ENCODE data around the gene SLC4A2. TPM values are rescaled to one million over a fixed set of nuclear protein-coding genes. Genes with fewer than 3 reads are reported as not detected.

SLC4A2 gene
- total and polyA plus RNA-seq, 2 experiments from 2014 or later = 167 to 188 TPM

DNA sequence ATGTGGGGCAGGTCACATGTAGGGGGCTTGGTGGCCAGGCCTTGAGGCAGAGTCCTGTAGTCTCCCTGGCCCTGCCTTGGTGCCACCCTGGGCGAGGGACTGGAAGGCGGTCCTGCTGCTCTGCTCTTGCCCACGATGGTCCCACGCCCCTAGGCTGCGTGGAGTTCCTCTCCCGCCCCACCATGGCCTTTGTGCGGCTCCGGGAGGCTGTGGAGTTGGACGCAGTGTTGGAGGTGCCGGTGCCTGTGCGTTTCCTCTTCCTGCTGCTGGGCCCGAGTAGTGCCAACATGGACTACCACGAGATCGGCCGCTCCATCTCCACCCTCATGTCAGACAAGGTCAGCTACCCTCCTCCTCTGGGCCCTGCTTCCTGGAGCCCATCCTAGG is 11.2 kb downstream of the SLC4A2 start:
- Histone ChIP-seq H4K20me1 (ENCODE audit: insufficient read depth, poor library complexity, severe bottlenecking) (peaks cover 2% of the 10 kb centered on the region), H3K4me2 (no peak overlapping the region), H3K27ac (no peak overlapping the region), H3K79me2 (peaks cover 4% of the 10 kb centered on the region), H3K9me3 (ENCODE audit: low read depth) (no peaks in the 10 kb centered on the region), H2AFZ (no peak overlapping the region), H3K9me2 (replicated peaks; ENCODE audit: insufficient read depth) (no peaks in the 10 kb centered on the region), H3K27me3 (no peaks in the 10 kb centered on the region), H3K36me3 (replicated peaks; ENCODE audit: insufficient read depth, low read depth) (no peaks in the 10 kb centered on the region), H3K4me1 (ENCODE audit: insufficient read depth) (no peaks in the 10 kb centered on the region), H3K4me3 (no peak overlapping the region)
- 94% methylated on average over 15 of the region's 15 CpGs for WGBS (ENCODE audit: low lambda C conversion rate, missing lambda C conversion rate)
- TF ChIP-seq EZH2 (IDR thresholded peaks at IDR 0.05; ENCODE audit: borderline replicate concordance) (no peak), EZH2phosphoT487 (IDR thresholded peaks at IDR 0.05; ENCODE audit: low read depth, severe bottlenecking, unreplicated experiment) (no peak), CTCF (IDR thresholded peaks at IDR 0.05; ENCODE audit: poor library complexity) (no peak)
- DNase-seq (ENCODE audit: low spot score) = no peak

DNA sequence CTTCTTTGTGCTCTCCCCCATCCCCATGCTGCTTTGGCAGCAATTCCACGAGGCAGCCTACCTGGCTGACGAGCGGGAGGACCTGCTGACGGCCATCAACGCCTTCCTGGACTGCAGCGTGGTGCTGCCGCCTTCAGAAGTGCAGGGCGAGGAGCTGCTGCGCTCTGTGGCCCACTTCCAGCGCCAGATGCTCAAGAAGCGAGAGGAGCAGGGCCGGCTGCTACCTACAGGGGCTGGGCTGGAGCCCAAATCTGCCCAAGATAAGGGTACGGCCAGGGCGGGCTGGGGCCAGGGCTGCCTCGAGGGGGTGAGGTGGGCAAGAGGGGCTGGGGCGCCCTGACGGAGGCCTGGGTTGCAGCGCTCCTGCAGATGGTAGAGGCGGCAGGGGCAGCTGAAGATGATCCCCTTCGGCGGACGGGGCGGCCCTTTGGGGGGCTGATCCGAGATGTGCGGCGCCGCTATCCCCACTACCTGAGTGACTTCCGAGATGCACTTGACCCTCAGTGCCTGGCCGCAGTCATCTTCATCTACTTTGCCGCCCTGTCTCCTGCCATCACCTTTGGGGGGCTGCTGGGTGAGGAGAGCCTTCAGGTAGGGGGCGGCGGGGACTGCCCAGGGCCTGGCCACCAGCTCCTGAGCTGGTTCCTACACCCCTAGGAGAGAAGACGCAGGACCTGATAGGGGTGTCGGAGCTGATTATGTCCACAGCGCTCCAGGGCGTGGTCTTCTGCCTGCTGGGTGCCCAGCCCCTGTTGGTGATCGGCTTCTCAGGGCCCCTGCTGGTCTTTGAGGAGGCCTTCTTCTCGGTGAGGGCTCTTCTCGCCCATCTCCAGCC is 11.9 kb downstream of the SLC4A2 start:
- H2AFZ ChIP-seq = no peak overlapping the region
- no peak overlapping the region for H3K27ac ChIP-seq
- peaks cover 2% of the 10 kb centered on the region for H4K20me1 ChIP-seq (ENCODE audit: insufficient read depth, poor library complexity, severe bottlenecking)
- no peaks in the 10 kb centered on the region for H3K36me3 ChIP-seq (replicated peaks; ENCODE audit: insufficient read depth, low read depth)
- WGBS (ENCODE audit: low lambda C conversion rate, missing lambda C conversion rate) = 96% methylated on average over 26 of the region's 39 CpGs
- H3K9me2 ChIP-seq (replicated peaks; ENCODE audit: insufficient read depth) = no peaks in the 10 kb centered on the region
- TF ChIP-seq CTCF (IDR thresholded peaks at IDR 0.05; ENCODE audit: poor library complexity) (no peak), EZH2 (IDR thresholded peaks at IDR 0.05; ENCODE audit: borderline replicate concordance) (no peak), EZH2phosphoT487 (IDR thresholded peaks at IDR 0.05; ENCODE audit: low read depth, severe bottlenecking, unreplicated experiment) (no peak)
- no peaks in the 10 kb centered on the region for H3K27me3 ChIP-seq
- H3K4me2 ChIP-seq = no peak overlapping the region
- no peaks in the 10 kb centered on the region for H3K4me1 ChIP-seq (ENCODE audit: insufficient read depth)
- DNase-seq (ENCODE audit: low spot score) = no peak
- no peak overlapping the region for H3K4me3 ChIP-seq
- H3K9me3 ChIP-seq (ENCODE audit: low read depth) = no peaks in the 10 kb centered on the region
- peaks cover 4% of the 10 kb centered on the region for H3K79me2 ChIP-seq

DNA sequence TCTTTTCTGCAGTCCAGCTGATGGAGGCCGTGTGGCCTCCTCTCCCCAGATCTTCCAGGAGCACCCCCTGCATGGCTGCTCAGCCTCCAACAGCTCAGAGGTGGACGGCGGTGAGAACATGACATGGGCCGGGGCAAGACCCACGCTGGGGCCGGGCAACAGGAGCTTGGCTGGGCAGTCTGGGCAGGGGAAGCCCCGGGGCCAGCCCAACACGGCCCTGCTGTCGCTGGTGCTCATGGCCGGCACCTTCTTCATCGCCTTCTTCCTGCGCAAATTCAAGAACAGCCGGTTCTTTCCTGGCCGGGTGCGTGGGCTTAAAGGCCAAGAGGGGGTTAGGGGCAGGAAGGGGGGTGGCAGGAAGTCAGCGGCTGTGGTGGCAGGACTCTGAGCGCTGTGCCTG is 14.6 kb downstream of the SLC4A2 start:
- H3K27ac ChIP-seq = no peak overlapping the region
- H3K4me1 ChIP-seq (ENCODE audit: insufficient read depth) = peaks cover 14% of the 10 kb centered on the region
- H3K9me3 ChIP-seq (ENCODE audit: low read depth) = no peaks in the 10 kb centered on the region
- no peak overlapping the region for H3K4me3 ChIP-seq
- H3K27me3 ChIP-seq = no peaks in the 10 kb centered on the region
- H2AFZ ChIP-seq = no peak overlapping the region
- no peaks in the 10 kb centered on the region for H3K36me3 ChIP-seq (replicated peaks; ENCODE audit: insufficient read depth, low read depth)
- WGBS (ENCODE audit: low lambda C conversion rate, missing lambda C conversion rate) = 94% methylated on average over 17 of the region's 17 CpGs
- no peak for TF ChIP-seq CTCF (IDR thresholded peaks at IDR 0.05; ENCODE audit: poor library complexity)
- TF ChIP-seq EZH2phosphoT487 (IDR thresholded peaks at IDR 0.05; ENCODE audit: low read depth, severe bottlenecking, unreplicated experiment) = no peak
- TF ChIP-seq EZH2 (IDR thresholded peaks at IDR 0.05; ENCODE audit: borderline replicate concordance) = no peak
- no peaks in the 10 kb centered on the region for H4K20me1 ChIP-seq (ENCODE audit: insufficient read depth, poor library complexity, severe bottlenecking)
- H3K79me2 ChIP-seq = peaks cover 6% of the 10 kb centered on the region
- no peaks in the 10 kb centered on the region for H3K9me2 ChIP-seq (replicated peaks; ENCODE audit: insufficient read depth)
- no peak overlapping the region for H3K4me2 ChIP-seq
- no peak for DNase-seq (ENCODE audit: low spot score)

Measured in hepatocyte (in vitro differentiated cells).